ENCODE data around the gene ATRN.

ATRN gene

DNA sequence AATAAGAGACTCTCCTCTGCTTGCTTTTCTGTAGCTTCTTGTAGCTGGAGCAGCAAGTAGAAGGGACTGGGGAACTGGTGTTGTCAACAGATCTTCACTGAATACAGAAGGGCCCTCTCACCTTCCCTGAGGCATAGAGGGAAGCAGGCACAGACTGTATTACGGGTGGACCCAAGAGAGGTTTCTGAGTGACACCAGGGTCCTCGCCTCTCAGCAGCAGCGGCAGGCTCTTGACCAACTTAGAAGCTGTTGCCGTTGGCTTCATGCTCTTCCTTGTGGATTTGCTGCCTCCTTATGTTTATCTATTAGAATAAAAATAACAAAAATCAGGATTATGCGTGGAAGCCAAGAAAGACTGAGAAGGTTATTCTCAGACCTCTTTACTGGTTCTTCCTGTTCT is 160.7 kb downstream of the ATRN start:
- no peak for DNase-seq

DNA sequence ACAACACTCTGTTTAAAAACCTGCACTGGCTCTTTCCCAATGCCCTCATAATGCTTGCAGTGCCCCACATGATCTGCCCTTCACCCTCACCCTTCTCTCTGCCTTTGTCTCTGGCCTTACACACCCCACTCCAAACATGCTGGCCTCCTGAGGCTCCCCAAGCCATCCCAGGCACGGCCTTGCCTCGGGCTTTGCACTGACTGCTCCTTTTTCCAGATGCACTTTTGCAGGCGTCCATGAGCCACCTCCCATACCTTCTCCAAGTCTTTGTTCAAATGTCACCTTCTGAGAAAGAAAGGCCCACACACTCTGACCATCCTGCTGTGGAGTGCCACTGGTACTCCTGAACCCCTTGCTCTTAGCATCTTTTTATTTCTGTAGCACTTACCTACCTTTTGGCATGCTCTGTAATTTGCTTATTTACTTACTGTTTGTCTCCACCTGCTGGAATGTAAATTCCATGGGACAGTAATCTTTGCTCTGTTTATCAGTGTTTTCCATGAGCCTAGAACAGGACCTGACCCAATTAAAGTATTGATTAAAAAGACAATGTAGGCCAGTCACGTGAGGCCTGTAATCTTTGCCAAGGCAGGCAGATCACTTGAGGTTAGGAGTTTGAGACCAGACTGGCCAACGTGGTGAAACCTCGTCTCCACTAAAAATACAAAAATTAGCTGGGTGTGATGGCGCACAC is 161.6 kb downstream of the ATRN start:
- peak; percentile 34 for DNase-seq

DNA sequence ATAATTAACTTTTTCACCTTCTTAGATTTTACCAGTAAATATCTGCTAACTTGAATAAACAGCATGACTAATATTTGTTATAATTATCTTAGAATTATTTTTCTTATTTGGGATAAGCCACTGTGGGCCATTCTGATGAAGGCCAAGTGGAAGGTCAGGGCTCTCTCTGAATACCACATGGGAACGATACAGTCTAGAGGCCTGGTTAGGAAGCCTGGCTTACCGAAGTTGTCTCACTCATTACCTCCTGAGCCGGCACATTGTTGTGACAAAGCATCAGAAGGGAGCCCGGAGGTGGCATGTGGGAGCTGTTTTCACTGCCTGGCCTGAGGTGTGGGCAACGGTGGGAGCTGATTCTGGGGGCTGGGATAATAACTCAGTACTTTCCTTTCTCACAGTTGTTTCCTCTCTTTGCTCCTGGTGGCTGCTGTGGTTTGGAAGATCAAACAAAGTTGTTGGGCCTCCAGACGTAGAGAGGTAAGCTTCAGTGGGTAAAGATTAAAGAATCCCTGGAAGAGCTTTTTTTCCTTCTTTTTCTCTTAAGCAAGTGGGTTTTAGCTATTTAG is 163.2 kb downstream of the ATRN start:
- no peak for DNase-seq

DNA sequence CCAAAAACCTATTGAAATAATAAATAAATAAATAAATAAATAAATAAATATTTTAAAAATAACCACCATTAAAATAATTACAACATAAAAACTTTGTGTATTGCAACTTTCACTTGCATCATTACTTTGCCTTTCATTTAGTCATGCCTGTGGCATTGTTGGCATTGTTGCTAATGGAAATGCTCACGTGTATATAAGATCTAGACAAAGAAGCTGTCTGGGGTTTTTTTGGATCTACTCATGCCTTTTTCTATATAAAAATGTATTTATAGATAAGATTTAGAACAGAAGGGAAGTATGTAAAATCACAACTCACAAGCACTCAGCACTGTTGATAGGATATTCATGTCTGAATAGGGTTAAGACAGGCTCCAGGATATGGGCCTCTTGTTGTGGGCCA is 164.5 kb downstream of the ATRN start:
- DNase-seq, result no peak

DNA sequence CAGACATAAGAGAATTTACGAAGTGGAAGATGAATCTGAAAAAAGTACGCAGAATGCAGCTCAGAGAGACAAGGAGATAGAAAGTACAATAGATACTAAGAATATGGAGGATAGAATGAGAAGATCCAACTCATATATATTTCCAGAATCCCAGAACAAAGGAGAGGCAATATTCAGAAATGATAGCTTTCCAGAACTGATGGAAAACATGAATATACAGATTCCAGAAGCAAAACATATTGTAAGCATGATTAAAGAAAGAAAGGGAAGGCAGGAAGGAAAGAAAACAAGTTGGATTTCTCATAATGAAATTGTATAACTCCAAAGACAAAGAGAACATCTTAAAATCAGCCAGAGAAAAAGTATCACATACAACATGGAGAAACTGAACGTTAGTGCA is 169.4 kb downstream of the ATRN start:
- DNase-seq, result no peak

DNA sequence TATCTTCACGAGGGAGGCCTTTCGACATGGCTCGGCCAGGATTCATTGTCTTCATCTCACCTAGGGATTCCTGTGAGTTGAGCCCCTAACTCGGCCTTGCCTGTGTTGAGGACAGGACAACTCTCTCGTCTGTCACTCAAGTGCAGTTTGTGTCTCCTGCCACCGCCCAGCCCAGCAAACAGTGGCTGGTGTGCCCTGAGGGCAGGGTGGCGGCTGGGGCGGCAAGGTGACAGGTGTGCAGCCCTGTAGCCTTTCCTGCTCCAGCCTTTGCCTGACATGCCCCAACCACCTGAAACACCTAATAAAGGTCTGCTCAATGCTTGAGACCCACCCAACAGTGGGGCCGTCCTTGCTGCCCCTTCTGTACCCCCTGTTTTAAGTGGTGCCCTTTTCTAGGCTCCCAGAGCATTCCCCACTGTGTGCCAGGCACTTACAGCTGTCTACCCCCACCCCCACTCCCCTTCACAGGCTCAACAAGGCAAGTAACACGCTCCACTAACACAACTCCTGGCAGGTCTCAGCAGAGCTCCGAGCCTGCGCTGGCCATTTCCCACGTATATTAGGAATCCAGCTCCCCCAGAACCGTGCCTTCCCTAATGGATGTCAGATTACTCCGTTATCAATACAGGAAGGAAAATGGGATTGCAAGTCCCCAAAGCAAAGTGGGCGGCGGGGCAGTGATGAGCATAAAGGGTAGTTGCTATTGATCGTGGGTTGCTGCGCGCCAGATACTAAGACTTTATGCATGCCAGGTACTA is 174.7 kb downstream of the ATRN start:
- no peak for DNase-seq

DNA sequence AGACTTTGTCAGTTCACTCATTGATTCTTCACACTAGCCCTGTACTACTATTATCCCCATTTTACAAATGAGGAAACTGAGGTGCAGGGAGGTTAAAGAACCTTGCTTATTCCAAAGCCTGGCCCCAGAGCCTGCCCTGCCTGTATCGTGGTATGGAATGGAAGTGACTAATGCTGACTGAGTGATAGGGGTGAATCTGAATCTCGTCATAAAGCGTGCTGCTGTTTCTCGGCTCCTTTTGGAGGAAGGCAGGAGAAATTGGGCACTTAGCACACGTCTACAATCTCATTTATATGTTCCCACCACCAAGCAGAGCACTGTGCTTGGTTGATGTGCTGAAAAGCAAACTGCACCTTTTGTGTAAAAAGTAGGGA is 175.2 kb downstream of the ATRN start:
- DNase-seq, result no peak

DNA sequence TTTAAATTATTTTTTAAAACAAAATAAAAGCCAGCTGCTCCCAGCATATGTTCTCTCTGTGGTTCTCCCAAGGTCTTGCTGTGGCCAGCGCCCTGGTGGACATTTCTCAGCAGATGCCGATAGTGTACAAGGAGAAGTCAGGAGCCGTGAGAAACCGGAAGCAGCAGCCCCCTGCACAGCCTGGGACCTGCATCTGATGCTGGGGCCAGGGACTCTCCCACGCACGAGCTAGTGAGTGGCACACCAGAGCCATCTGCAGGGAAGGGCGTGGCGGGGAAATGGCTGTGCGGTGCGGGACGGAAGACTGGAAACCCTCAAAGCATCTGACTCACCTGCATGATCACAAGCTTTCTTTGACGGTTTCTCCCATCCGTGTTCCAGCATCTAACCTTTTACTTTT is 175.8 kb downstream of the ATRN start:
- DNase-seq, result no peak

DNA sequence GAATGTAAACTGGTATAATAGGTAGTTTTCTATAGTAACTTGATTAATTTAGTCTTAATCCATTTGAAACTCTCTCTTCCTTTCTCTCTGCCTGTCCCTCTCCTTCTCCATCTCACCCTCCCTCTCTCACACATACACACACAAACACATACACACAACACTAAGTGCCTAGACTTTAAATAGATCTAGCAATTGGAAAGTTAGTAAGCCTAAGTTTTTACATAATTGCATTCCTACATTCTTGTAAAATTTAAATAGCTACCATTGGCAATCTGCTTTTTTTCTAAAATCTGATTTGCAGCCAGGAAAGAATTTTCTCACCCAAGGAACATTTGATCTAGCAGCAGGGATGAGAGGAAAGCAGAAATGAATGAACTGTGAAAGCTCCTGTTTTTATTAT is 176.7 kb downstream of the ATRN start:
- DNase-seq, result no peak

DNA sequence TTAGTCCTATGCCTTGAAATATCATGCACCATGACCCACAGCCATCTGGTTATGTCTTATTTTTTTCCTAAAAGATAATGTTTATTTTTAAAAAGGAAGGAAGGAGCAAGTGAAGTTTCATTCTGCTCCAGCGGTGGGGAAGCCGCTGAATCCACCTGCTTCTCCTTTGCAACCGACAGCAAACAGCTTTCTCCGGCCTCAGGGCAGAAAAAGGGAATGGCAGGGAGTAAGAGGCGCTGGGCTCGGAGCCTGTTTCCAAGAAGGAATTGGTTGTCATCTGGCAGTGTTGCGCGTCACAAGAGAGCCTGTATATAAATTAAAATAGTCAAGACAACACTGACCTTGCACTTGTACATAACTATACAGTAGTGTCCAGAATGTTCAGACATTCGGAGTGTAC is 178.1 kb downstream of the ATRN start:
- no peak for DNase-seq

DNA sequence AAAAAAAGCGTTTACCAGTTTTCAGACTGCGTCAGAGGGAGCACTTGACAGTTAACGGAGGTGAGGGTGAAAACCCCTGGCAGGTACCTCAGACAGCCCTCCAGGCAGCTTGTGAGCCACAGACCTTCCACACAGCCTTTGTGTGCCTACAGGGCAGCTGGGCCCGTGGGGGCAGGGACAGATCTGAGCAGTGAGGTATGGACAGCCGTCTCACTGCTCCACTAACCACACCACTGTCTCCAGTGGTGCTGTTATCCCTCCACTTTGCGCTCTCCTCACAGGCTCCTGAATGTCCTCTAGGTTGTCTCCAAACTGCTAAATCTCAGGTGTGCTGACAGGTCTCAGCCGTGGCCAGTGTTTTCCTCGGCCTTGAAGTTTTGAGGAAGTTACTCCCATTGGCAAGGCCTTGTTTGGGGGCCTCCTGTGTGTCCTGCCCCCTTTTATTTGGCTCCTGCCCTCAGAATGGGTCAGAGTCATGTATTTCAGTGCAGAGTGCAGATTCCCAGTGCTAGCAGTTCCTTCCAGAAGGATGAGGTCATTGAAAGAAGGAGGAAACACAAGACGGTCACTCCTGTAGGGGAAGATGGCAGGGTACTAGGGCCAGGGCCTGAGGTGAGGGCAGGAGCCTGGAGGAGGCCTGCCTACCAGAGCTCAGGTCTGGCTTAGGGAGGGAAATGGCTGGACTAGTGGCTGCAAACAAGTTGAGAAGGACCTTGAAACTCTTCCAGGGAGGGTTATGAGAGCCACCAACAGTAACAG is 180.6 kb downstream of the ATRN start:
- DNase-seq, result no peak

DNA sequence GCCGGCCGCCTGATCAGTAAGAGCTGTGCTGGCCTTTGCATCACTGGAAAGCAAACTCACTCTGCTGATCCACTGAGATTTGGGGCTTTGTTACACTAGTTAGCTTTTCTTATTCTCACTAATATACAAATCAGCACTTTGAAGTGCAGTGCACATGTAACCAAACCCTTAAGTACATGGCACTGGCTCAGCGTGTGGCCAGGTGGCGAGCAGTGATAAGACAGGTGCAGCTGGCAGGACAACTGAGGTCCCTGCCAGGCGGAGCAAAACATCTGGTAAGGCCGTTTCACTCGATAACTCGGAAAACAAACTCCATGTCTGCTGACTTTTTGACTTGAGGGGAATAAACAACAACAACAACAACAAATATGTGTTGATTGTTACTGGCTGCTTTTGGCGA is 181.4 kb downstream of the ATRN start:
- DNase-seq, result peak; percentile 68

DNA sequence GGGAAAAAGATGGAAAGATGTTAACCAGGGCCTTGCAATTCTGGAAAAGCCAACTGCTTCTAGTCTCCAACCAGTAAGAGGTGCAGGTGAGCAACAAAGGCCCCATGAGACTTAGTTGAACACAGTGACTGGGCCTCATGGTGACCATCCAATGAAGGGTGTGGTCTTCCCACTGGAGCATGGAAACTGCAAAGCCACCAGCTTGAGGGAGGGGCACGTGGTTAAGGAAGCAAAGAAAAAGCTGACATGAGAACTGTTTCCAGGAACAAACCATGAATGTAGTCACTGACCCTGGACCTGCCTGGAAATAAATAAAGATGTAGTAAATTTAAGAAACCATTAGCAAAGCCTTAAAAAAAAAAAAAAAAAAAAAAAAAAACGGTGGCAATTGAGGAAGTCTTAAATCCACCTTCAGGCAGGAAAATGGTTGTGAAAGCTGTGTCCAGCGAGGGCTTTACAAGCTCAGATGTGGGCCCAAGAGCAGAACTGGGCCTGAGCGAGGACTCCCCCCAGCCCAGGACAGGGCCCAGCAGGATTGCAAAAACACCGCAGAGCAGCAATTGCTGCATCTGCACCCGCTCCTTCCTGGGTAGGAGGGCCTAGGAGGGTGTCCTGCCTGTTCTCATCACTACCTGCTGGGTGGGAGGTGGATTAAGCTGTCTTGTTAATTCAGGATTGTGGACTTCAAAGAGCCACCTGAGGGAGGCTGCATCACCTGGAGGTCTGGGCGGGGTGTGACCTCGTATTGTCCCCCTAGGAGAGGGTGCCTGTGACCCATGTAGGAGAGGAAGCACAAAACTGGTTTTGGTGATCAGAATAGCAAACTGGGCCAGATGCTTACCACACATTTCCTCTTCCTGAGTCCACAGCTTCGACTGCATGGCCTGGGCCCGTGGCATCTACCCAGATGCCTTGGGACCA is 182.1 kb downstream of the ATRN start:
- DNase-seq, result peak; percentile 34

DNA sequence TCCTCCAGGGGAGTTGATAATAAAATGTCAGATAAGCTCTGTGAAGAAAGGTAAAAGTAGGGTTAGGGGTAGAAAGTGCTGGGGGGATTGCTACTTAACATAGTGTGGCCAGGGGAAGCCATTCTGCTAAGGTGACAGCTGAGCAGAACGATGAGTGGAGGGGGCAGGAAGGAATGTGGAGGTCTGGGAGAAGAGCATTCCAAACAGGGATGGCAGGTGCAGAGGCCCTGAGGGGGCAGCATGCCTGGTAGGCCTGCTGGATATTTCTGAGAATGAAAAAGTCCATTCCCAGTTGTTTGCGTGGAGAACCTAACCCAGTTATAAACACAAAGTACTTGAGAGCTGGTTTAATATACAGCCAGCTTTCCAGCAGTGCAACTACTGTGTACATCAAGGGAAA is 183.1 kb downstream of the ATRN start:
- no peak for DNase-seq

DNA sequence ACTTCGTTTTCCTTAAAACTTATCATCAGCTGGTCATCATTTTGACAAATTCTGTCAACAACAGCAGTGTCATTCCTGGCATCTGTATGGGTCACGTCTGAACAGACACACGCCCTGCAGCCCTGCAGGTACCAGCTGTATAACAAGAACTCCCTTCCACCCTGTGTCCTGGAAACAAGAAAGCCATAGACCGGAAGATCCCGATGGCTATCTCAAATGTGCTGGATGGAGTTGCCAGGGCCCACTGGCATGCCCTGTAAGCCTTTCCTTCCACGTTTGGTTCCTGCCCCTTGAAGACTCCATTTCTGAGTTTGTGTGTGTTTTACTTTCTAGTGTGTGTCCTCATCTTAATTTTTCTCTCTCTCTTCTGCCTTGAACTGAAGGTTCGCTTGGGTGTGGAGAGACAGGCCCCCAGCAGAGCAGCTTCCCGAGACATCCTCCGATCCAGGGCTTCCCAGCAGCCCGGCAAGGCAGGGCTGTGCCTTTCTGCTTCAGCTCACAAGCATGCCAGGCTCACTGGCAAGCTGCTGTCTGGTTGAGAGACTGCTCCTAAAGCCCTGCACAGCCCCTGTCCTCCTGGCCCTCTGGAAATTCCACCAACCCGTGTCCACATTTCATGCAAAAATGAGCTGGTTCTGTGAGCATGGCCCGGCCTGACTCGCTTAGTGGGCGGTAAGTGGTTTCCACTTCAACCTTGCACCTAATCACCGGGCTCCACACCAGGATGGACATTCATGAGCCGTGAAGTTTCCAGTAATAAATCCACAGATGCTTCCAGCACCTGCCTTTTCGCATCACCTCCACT is 183.7 kb downstream of the ATRN start:
- no peak for DNase-seq

DNA sequence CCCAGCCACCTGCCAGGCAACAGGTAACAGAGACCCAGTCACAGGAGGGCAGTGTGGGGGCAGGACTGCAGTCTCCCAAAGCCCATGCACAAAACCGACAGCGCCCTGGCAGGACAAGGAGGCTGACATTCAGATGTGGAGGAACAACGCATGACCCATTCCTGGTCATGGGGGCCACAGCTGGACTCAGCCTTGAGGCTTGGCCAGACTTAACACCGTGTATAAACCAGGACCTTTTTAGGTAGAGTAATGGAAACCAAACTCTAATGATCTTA is 184.2 kb downstream of the ATRN start:
- no peak for DNase-seq

DNA sequence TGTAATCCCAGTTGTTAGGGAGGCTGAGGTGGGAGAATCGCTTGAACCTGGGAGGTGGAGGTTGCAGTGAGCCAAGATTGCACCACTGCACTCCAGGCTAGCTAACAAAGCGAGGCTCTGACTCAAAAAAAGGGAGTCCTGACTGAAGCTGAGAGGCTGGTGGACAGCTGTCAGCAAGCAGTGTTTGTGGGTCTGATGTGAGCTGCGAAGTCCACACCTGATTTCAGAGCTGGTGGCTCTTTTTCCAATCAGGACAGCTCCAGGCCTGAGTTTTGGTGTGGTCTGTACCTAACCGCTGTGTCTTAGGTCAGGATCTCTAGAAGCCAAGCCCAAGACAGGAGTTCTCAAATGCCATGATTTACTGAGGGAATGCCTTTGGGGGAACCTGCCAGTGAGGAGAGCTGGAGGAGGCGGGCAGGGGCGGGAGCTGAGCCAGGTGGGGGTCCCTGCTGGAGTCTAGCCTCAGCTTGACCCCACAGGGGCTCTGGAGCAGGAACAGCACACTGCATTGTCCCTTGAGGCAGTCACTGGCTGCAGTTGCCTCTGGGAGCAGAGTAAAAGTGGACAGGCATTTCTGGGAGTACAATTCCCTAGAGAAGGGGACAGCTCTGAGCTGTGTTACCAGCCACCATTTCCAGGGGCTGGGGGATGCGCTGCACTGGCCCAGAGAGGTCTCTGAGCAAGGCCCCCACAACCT is 187.3 kb downstream of the ATRN start:
- DNase-seq, result no peak

DNA sequence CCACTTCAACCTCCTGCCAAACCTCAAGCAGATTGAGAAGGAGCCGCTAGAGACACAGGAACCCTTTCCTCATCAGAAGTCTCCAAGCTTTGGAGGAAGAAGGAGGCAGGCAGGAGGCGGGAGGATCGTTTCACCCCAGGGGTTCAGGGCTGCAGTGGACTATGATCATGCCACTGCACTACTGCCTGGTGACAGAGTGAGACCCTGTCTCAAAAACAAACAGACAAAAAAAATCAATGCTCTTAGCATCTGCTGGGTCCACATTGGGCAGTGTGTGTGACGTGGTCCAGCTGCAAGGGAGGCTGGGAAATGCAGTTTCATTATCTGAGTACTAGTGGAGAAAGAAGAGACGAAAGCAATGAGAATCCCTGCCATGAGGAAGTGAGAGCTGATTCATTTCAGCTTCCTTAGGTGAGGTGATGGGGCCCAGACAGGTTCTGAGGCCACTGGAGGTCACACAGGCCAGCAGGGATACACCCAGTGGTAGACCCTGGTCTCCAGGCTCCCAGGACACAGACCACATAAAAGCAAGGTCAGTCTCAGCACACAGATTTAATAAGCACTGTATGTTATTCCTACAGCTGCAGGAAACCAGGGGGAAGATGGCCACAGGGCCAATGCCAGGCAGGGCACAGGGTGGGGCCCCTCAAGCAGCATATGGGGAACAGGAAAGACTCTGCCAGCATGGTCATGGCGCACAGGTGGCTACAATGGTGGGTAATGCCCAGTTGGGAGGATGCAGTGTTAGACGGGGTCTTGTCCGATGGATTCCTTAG is 188.1 kb downstream of the ATRN start:
- DNase-seq, result no peak

DNA sequence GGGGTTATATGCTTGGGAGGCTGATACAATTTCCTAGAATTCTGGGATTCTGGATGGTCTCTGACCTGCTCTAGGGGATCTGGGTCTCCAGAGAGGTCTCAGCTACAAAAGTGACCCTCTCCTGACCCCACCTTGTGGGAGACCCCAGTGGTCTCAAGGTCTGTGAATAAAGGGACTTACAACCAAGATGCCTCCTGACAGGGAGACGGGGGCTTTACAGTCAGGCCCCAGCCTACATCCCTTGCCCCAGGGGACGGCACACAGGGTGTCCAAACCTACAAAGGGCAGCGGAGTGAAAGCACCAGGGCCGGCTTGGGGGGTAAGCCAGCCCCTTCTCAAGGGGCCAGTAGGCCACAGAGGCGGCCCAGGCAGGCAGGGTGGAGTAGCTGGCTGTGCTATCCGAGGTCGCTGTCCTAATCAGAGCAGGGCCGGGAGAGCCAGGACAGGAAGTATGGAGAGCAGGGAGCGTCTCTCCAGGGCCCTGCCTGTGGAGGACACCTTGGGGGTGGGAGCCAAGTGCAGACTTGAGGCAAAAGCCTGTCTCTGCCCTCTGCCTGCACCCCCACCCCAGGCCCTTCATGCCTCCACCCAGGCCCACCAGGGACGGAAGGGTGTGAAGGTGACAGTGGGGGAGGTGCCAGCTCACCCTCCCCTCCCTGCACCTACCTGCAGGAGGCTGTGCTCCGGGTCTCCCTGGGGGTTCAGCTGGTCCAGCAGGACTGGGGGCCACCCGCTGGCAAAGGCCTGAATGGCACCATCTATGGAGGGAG is 188.9 kb downstream of the ATRN start:
- no peak for DNase-seq

Data from hematopoietic multipotent progenitor cell treated with erythropoietin and hydrocortisone succinate and interleukin-3 and kit ligand, for 8 days (in vitro differentiated cells).